Activated CD4-positive, CD25-positive, alpha-beta regulatory T cell treated with anti-CD3 and anti-CD28 coated beads, Interleukin-2, amount 50 U/mL, for 72 hours (primary cell): ENCODE measurements around the gene CCDC66.
"Not testable (repeated sequence)": the region's sequence is repeated elsewhere in the genome, so short reads cannot be mapped to it uniquely, and the experiment has no call there.

Experiments used
- DNase-seq: peaks from one replicate; pipeline ENCODE4 v3.0.0; 2021

Gene CCDC66

GRCh38 chr3:56556908-56557830 lies at the start of gene CCDC66:
Gene CCDC66, plus strand, starts transcription at chr3:56557175. Its CDS starts 68 bp downstream, at chr3:56557243.
- DNase-seq: peak; percentile 91

DNA sequence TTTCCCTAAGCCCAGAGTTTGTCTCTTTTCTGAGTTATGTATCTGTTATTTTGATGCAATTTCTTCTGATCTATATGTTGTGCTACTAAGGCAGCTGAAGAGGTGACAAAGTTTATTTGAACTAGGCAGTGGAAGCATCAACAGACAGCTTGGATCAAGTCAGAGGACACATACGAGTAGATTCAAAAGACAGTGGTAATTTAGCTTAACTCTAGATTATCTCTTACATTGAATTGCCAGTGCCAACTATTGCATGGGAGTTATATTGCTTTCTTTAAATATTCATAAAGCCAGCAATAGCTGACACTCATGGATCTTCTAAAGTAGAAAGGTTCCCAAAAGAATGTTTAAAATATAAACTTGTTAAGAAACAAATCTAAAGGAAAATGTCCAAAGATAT lies 37.3 kb upstream of the CCDC66 start:
- no peak for DNase-seq

DNA sequence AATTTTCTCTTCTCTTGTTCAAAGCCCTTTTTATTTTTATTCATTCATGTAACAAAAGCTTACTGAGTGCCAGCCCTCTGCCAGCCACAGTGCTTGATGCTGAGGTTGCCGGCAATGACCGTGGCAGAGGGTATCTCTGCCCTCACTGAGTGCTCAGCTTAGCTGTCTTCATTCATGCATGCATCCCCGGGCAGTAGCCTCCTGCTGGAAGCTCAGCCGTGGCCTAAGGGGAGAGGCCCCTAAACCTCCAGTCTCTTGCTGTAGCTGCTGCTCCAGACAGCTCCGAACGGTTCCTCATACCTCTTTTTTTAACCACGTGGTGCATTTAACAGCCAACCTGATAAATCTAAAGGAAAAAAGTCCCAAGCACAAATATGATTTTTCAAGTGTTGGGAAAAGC lies 34.6 kb upstream of the CCDC66 start:
- no peak for DNase-seq

GRCh38 chr3:56525291-56525690 lies 31.7 kb upstream of the CCDC66 start:
- no peak for DNase-seq

GRCh38 chr3:56536735-56537134 lies 20.2 kb upstream of the CCDC66 start:
- no peak for DNase-seq

DNA sequence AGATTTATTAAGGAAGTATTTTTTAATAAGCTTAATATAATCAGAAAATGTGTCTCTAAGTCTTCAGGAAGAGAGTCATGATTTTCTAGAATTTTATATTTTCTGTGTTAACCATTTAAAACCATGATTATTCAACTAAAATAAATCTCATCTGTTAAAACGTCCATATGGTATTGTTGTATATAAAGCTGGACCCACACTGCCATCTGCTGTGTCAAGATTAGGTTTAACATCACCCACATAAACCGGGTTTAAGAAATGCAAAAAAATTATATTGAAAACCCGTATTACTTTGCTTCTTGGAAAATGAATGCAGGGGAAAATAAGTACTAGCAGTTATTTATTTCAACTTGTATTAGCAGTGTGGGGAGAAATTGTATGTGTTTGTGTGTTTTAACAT lies 9.5 kb upstream of the CCDC66 start:
- no peak for DNase-seq

DNA sequence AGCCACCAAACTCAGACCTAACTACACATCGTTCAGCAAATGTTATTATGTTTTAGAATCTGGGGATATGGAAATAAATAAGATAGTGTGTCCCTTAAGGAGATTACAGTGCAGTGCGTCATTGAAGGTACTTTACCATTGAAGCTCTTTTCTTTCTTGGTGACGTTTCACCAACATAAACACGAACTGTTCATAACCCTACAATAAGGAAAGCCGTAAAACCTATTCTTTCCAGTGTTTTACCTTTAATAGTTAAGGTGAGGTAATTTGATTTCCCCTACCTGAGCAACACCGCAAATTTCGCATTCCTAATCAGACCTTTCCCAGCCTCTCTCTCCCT lies 826 bp downstream of the CCDC66 start:
- no peak for DNase-seq

DNA sequence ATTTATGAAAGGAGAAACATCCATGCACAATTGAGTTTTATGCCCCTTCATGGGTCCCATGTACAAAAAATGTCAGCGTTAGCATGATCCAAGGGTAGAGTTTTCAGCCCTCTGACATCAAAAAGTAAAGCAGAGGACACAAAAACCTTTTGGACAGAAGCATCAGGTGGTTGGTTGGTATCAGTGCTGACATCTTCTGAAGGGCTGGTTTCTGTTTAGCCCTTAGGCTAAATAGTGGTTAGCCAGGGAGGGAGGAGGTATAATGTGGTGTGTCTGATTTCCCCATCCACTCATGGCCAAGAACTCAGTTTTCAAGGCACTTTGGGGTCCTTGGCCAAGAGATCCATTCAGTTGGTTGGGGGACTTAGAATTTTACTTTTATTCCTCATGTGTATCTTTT lies 16.5 kb downstream of the CCDC66 start:
- DNase-seq: no peak

- DNase-seq: not testable (repeated sequence)
Observed at GRCh38 chr3:56581941-56582340, 25.0 kb downstream of the CCDC66 start.

DNA sequence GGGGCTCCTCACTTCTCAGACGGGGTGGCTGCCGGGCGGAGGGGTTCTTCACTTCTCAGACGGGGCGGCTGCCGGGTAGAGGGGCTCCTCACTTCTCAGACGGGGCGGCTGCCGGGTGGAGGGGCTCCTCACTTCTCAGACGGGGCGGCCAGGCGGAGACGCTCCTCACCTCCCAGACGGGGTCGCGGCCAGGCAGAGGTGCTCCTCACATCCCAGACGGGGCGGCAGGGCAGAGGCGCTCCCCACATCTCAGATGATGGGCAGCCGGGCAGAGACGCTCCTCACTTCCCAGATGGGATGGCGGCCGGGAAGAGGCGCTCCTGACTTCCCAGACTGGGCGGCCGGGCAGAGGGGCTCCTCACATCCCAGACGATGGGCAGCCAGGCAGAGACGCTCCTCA lies 27.3 kb downstream of the CCDC66 start:
- not testable (repeated sequence) for DNase-seq

DNA sequence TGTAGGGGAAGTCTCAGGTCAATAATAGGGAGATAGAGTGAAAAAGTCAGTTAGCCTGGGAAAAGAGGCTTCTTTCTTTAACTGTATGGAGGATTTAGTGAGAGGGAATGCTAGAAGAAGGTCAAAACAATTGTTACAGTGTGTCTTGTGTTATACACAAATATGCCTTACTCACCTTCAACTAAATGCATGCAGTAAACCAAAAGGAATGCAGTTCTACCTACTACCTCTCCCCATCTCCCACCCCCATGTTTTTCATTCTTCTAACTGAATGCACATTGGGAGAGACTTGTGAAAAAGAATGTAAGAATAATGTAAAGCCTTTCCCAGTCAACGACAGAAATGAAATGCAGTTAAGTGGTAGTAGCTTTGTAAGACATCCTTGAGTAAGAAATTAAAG lies 33.8 kb downstream of the CCDC66 start:
- DNase-seq: no peak

DNA sequence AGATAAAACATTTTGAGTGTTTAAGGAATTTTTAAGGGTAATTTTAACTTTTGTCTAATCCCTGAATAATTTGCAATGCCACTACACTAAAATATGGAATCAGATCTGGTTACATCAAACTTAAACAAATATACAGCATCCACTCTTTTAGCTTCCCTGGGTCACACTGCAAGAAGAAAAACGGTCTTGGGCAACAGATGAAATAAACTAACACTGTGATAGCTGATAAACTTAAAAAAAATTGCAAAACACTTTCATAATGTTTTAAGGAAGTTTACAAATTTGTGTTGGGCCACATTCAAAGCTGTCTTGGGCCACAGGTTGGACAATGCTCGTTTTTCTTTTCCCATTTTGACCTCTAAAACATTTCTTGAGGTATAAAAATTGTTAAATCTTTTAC lies 34.3 kb downstream of the CCDC66 start:
- no peak for DNase-seq

DNA sequence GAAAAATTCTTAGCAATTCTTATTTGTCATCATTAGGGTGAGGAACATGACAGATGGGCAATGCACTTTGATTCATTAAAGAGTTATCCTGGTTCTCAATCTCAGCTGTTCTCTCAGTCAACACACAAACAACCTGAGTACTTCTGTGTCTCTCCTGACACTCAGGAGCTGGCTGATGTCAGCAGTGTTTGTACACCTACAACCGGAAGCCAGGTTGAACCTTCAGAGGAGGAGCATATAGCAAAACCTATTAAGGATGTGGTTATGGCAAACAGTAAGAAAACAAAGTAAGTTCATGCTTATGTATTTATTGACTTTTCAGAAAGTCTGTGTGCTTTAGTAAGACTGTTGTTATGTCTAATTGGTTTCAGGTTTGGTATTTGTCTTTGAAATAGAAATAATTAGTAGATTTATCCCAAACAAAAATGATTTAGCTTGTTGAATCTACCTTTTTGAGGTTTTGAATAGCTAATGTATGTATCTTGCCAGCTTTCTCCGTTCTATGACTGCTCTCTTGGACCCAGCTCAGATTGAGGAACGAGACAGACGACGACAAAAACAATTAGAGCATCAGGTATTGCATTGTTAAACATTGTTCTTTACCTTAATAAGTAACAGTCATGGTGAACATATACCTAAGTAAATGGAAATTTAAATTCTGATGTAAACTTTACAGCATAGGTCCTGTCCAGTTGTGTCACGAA lies 36.6 kb downstream of the CCDC66 start:
- DNase-seq: no peak

DNA sequence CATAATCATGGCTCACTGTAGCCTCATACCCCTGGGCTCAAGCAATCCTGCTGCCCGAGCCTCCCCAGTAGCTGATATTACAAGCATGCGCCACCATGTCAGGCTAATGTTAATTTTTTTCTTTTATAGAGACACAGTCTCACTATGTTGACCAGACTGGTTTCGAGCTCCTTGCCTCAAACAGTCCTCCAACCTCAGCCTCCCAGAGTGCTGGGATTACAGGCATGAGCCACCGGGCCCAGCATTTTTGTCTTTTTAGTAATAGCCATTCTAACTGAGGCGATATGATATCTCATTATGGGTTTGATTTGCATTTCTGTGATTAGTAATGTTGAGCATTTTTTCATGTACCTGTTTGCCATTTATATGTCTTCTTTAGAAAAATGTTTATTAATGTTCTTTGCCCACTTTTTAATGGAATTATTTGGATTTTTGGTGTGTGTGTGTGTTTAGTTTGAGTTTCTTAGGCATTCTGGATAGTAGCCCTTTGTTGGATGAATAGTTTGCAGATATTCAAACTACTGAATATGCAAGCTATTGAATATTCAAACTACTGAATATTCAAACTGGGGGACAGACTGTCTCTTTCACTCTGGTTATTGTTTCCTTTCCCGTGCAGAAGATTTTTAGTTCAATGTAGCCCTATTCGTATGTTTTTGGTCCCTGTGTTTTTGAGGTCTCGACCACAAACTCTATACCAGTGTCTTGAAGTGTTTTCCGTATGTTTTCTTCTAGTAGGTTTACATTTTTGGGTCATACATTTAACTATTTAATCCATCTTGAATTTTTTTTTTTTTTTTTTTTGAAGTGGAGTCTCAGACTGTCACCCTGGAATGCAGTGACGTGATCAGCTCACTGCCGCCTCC lies 39.2 kb downstream of the CCDC66 start:
- no peak for DNase-seq

GRCh38 chr3:56608479-56608878 lies 51.5 kb downstream of the CCDC66 start:
- DNase-seq: not testable (repeated sequence)

- DNase-seq: no peak
Observed at GRCh38 chr3:56610669-56611335, 53.8 kb downstream of the CCDC66 start.

DNA sequence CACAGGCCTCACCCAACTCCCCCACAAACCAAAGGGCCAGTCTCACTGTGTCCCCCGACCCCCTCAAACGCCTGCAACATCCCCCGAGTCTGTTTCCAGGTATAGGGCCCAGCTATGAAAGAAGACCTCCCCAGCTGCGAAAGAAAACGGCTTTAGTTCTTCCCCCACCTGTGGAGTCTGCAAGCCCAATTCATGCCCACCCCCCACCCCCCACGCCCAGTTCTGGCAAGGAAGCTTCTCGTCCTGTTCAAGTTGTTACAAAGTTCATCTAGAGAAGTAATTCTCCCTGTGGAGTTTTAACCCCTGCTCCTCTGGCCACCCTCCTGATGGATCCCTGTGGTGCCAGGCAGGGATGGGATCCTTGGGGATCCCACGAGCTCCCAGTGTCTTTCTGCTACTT lies 54.4 kb downstream of the CCDC66 start:
- DNase-seq: no peak

DNA sequence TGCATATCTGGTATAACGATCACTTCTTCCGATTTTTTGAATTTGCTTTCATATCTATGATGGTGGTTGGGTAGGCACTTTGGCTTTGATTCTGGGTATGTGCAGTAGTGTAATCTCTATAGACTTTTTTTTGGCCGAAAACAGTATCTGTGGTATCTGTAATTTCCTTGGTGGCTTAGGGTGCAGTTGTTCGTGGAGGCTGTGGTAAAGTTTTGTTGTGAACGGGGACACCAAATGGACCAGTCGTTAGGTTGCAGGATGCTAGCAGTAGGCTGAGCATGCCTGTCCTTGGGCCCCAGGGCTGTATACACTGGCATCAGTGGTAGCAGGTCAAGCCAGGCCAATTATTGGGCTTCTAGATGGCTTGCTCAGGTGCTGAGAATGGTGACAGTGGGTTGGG lies 55.2 kb downstream of the CCDC66 start:
- DNase-seq: no peak

DNA sequence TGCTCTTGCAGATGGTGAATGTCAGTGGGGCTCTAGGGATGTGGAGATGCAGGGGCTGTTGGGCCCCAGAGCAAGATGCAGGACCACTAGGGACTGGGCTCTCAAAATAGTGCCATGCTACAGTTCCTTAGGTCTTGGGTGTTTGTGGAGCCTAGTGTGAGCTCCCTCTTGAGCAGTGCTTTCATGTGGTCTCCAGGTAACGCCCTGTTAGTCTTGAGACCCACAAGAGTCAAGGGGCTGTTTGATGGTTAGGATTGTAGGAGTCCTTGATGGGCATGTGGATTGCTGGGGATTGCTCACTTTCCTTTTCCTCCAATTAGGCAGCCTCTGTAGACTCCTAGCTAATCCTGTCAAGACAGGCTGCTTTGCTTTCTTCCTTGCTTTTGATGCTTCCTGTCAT lies 56.0 kb downstream of the CCDC66 start:
- no peak for DNase-seq

GRCh38 chr3:56616478-56617006 lies 59.6 kb downstream of the CCDC66 start:
- DNase-seq: no peak

DNA sequence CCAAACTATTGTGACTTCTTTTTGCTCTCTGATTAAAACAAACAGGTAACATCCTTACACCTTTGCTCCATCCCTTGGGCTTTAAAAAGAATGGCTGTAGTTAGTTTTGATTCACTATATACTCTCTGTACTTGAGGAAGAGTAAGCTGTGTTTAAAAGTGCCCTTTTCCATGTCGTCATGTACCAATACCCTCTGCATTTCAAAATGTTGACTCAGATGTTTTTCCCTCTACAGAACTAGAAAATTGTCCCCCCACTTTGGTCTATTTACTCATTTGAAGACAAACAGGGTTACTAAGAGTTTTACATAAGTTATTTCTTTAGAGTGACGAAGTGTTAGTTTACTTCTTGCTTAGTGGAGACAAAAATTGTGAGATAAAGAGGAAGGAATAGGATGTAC lies 63.4 kb downstream of the CCDC66 start:
- no peak for DNase-seq

- no peak for DNase-seq
Observed at GRCh38 chr3:56621681-56622080, 64.7 kb downstream of the CCDC66 start.

GRCh38 chr3:56622381-56622780 lies 65.4 kb downstream of the CCDC66 start:
- DNase-seq: no peak
